ENCODE results near the gene MAP3K19. TPM values are rescaled to one million over a fixed set of nuclear protein-coding genes. Genes with fewer than 3 reads are reported as not detected.

The MAP3K19 gene
- polyA plus RNA-seq, 1 experiment: not detected

DNA sequence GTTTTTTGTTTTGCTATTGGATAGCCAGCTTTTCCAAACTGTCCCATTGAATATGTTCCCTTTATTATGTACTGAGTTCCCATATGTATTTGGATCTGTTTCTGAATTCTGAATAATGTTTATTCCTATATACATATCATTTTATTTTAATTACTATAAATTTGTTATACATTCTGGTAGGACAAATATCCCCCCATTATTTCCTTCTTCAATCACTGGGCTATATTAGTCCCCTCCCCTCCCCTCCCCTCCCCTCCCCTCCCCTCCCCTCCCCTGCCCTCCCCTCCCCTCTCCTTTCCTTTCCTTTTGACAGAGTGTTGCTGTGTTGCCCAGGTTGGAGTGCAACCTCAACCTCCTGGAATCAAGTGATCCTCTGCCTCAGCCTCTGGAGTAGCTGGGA is 31.2 kb upstream of the MAP3K19 start:
- peaks cover 3% of the 10 kb centered on the region for H3K9me3 ChIP-seq (ENCODE audit: control insufficient read depth, insufficient read depth, low read length)
- no peak for DNase-seq (ENCODE audit: low read depth, low spot score)
- H3K27ac ChIP-seq (ENCODE audit: low read depth, low read length): no peak overlapping the region
- no peak overlapping the region for H3K4me3 ChIP-seq (ENCODE audit: low read depth, low read length)
- ChIA-PET CTCF (no interaction called here), POLR2A (no interaction called here)
- TF ChIP-seq, protein P1, sequence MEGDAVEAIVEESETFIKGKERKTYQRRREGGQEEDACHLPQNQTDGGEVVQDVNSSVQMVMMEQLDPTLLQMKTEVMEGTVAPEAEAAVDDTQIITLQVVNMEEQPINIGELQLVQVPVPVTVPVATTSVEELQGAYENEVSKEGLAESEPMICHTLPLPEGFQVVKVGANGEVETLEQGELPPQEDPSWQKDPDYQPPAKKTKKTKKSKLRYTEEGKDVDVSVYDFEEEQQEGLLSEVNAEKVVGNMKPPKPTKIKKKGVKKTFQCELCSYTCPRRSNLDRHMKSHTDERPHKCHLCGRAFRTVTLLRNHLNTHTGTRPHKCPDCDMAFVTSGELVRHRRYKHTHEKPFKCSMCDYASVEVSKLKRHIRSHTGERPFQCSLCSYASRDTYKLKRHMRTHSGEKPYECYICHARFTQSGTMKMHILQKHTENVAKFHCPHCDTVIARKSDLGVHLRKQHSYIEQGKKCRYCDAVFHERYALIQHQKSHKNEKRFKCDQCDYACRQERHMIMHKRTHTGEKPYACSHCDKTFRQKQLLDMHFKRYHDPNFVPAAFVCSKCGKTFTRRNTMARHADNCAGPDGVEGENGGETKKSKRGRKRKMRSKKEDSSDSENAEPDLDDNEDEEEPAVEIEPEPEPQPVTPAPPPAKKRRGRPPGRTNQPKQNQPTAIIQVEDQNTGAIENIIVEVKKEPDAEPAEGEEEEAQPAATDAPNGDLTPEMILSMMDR (IDR thresholded peaks at IDR 0.05; ENCODE audit: low read depth, low read length): no peak
- no peaks in the 10 kb centered on the region for H3K27me3 ChIP-seq (ENCODE audit: control insufficient read depth, insufficient read depth, low read length)

DNA sequence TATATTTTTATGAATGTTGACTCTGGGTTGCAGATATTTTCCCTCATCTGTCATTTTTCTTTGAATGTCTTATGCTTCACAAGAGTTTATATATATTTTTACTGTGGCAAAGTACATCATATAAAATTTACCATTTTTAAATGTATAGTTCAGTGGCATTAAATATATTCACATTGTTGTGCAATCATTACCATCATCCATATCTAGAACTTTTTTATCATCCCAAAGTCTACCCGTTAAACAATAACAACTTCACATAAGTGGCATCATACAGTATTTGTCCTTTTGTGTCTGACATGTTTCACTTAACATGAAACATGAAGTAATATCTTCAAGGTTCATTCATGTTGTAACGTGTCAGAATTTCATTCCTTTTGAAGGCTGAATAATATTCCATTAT is 29.3 kb upstream of the MAP3K19 start:
- CTCF ChIA-PET: no interaction called here
- H3K4me3 ChIP-seq (ENCODE audit: low read depth, low read length): no peak overlapping the region
- H3K27me3 ChIP-seq (ENCODE audit: control insufficient read depth, insufficient read depth, low read length): no peaks in the 10 kb centered on the region
- TF ChIP-seq, protein P1 (IDR thresholded peaks at IDR 0.05; ENCODE audit: low read depth, low read length): no peak
- POLR2A ChIA-PET: no interaction called here
- H3K9me3 ChIP-seq (ENCODE audit: control insufficient read depth, insufficient read depth, low read length): peaks cover 8% of the 10 kb centered on the region
- H3K27ac ChIP-seq (ENCODE audit: low read depth, low read length): no peak overlapping the region
- DNase-seq (ENCODE audit: low read depth, low spot score): no peak

DNA sequence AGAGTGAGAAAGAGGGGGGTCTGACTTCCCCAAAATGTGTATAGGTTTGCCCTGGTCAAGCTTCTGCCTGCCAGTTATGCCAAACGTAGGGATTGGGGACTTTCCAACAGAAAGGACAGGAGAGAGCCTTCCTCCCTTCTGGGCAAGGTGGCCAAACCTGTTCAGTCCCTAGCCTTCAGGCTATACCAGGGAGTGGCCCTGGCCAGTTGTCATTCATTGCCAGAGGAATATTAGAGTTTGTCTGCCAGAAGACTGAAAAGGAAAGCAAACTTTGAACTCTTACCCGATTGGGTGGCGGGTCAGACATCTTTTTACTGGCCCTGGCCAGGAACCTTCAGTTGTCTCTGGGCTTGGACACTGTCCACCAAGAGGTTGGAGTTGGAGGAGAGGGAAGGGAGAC is 27.0 kb upstream of the MAP3K19 start:
- no peak for DNase-seq (ENCODE audit: low read depth, low spot score)
- CTCF ChIA-PET: no interaction called here
- Histone ChIP-seq H3K27me3 (ENCODE audit: control insufficient read depth, insufficient read depth, low read length) (no peaks in the 10 kb centered on the region), H3K27ac (ENCODE audit: low read depth, low read length) (no peak overlapping the region), H3K4me3 (ENCODE audit: low read depth, low read length) (no peak overlapping the region), H3K9me3 (ENCODE audit: control insufficient read depth, insufficient read depth, low read length) (peaks cover 15% of the 10 kb centered on the region)
- TF ChIP-seq, protein P1 (IDR thresholded peaks at IDR 0.05; ENCODE audit: low read depth, low read length): no peak
- POLR2A ChIA-PET: no interaction called here

DNA sequence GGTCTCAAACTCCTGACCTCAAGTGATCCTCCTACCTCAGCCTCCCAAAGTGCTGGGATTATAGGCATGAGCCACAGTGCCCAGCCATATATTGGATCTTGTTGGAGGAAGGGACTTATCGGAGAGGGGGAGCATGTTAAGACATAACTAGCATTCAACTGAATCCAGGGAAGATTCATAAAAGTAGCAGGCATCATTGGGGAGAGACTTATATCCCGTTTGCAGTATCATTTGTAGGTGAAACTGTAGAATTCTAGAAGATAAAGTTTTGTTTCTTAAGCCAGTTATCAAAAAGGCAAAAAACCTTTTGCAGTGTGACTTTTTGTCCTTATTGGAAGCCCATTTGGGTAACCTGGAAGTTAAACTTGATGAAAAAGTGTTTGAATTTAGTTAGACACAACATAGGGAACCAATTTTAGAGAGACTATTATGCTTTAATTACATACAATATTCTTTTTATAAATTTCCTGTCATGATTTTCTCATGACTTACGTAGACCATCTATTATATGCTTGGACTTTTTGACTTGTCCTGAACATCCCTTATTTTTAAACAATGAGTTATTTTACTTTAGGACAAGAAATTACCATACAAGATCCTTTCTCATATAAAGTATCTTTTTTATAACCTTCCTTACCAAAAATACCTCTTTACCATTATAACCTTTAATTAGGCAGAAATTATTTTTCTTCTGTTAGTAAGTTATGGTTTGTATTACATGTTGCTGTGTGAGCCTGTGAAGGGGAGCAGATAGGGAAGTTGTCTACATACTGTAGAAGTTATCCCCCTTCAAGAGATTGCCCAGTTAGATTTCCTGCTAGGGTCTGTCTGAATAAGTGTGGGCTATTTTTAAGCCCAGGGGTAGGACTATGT is 25.1 kb upstream of the MAP3K19 start:
- DNase-seq (ENCODE audit: low read depth, low spot score): no peak
- no peaks in the 10 kb centered on the region for H3K27me3 ChIP-seq (ENCODE audit: control insufficient read depth, insufficient read depth, low read length)
- POLR2A ChIA-PET: no interaction called here
- TF ChIP-seq, protein P1 (IDR thresholded peaks at IDR 0.05; ENCODE audit: low read depth, low read length): no peak
- CTCF ChIA-PET: no interaction called here
- peaks cover 15% of the 10 kb centered on the region for H3K9me3 ChIP-seq (ENCODE audit: control insufficient read depth, insufficient read depth, low read length)
- H3K27ac ChIP-seq (ENCODE audit: low read depth, low read length): no peak overlapping the region
- H3K4me3 ChIP-seq (ENCODE audit: low read depth, low read length): no peak overlapping the region

DNA sequence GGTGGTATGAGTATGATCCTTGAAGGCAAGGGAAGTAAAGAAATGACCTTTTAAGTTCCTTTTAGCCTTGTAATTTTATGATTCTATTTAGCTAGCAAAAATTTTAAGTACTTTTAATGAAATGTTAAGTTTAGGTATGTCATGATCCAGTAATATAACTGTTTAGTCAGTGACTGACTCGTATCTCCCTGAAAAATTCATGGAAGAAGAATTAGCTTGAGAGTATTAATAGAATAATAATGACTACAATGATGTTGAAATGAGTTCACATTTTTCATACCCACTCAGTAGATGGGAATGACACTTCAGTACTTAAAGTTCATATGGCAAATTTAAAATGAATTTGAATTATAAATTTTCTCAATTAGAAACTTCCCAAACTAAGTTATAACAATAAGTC is 19.5 kb upstream of the MAP3K19 start:
- Histone ChIP-seq H3K27ac (ENCODE audit: low read depth, low read length) (no peak overlapping the region), H3K9me3 (ENCODE audit: control insufficient read depth, insufficient read depth, low read length) (peaks cover 9% of the 10 kb centered on the region), H3K27me3 (ENCODE audit: control insufficient read depth, insufficient read depth, low read length) (no peaks in the 10 kb centered on the region), H3K4me3 (ENCODE audit: low read depth, low read length) (no peak overlapping the region)
- ChIA-PET CTCF (interaction anchor here (0.8 kb wide), 1 partner anchor 62 kb away, joined by 3 read pairs; no protein-coding TSS in a partner anchor), POLR2A (no interaction called here)
- TF ChIP-seq, protein P1 (IDR thresholded peaks at IDR 0.05; ENCODE audit: low read depth, low read length): no peak
- DNase-seq (ENCODE audit: low read depth, low spot score): no peak
